Heart left ventricle (tissue), 13 donors: ENCODE measurements around the gene RNF175.

ENCODE experiments used
- CTCF ChIP-seq, 12 donors: fragments of 200-600 bp; sonication (generic) in 4 of 12; IDR thresholded peaks; one replicate each; pipeline versions ENCODE4 v1.5.0 to v1.8.0; 2018 to 2022; ENCODE audit warnings: antibody characterized with exemption in 12 of 12, mild to moderate bottlenecking in 5 of 12
- POLR2A ChIP-seq, 2 donors: fragments of 450-650 bp; IDR thresholded peaks; one replicate each; pipeline ENCODE4 v1.6.1; 2017; ENCODE audit warnings: antibody characterized with exemption in 2 of 2, mild to moderate bottlenecking in 2 of 2, moderate library complexity in 2 of 2
- donor health status: ischemic (EF 13 %, LVEDD 7.1; RV severe dilation, severe dysfunction).
- donor health status: DM: no; HTN: yes; CAD: no.
- donor health status: DM: no; HTN: no; CAD: no.
- donor health status: ischemic (EF 25% LVEDD 6.9; RV normal size, moderate dysfunction).
- donor health status: ischemic (EF 25% LVEDD 5.7; RV mildly dilated, moderate dysfunction).
- donor health status: ischemic (EF 35%, LVEDD 5.7; RV mildly dilated, moderate dysfunction).
- donor health status: nonischemic (EF 11% LVEDD 7.7; RV severe dilation, severe dysfunction).
- donor health status: DM: yes; HTN: yes; CAD: no.
- donor health status: PGD.
- donor health status: ischemic (EF 29% LVEDD 5.4; RV normal size, mild dysfunction).
- donor health status: nonischemic (EF 23%, LVEDD 6.1; RV moderate dilation, normal function).

- TF ChIP-seq POLR2A (IDR thresholded peaks at IDR 0.05), result no peak
- TF ChIP-seq CTCF (IDR thresholded peaks at IDR 0.05), result no peak
These were observed at the start of gene RNF175 for GRCh38 chr4:153759407-153760316.
